PC-9 (cell line): ENCODE results near the gene LYST.

ENCODE experiments used
- CTCF ChIP-seq: fragments of 200-600 bp; sonication (generic); conservative IDR thresholded peaks from 2 replicates; pipeline ENCODE4 v1.6.1; 2017; ENCODE audit warnings: mixed run types, antibody characterized with exemption, mild to moderate bottlenecking, moderate library complexity
- EZH2 ChIP-seq: fragments of 200-600 bp; sonication (generic); IDR thresholded peaks from 2 replicates; pipeline ENCODE4 v1.8.0; 2017; ENCODE audit warnings: antibody characterized with exemption, low read depth

- no peak for TF ChIP-seq CTCF
- no peak for TF ChIP-seq EZH2
These were observed 56.9 kb downstream of the LYST start for GRCh38 chr1:235809688-235810397.
